ENCODE results near the gene SEMA4G. TPM values are rescaled to one million over a fixed set of nuclear protein-coding genes. Genes with fewer than 3 reads are reported as not detected.

Gene SEMA4G
- total RNA-seq, 2 experiments from 2014 or later: 0.21 to 0.41 TPM

GRCh38 chr10:101014966-101015581 lies 45.8 kb downstream of the SEMA4G start:
- TF ChIP-seq CTCF (conservative IDR thresholded peaks at IDR 0.05; ENCODE audit: low read length) (no peak), EZH2phosphoT487 (IDR thresholded peaks at IDR 0.05; ENCODE audit: borderline replicate concordance, low read depth, low read length) (no peak)
- Histone ChIP-seq H3K4me3 (ENCODE audit: low read depth, low read length, poor library complexity, severe bottlenecking) (no peak overlapping the region), H3K9me2 (ENCODE audit: insufficient read depth, low read length) (no peaks in the 10 kb centered on the region), H3K9me3 (ENCODE audit: low read length) (no peaks in the 10 kb centered on the region), H3K79me2 (ENCODE audit: insufficient read depth, low read depth, low read length) (no peaks in the 10 kb centered on the region), H3K4me2 (ENCODE audit: low read length) (no peak overlapping the region), H4K20me1 (ENCODE audit: insufficient read depth, low read length) (no peaks in the 10 kb centered on the region), H2AFZ (ENCODE audit: low read length) (no peak overlapping the region), H3K27ac (ENCODE audit: low read depth, low read length, poor library complexity, severe bottlenecking) (no peak overlapping the region), H3K4me1 (ENCODE audit: insufficient read depth, low read length, poor library complexity, severe bottlenecking) (peaks cover 11% of the 10 kb centered on the region), H3K36me3 (ENCODE audit: insufficient read depth, low read length) (no peaks in the 10 kb centered on the region)
- ChIA-PET POLR2A (interaction anchor here (1.0 kb wide), 1 partner anchor 41 kb away, joined by 5 read pairs; no protein-coding TSS in a partner anchor), CTCF (ENCODE audit: unreplicated experiment) (interaction anchor here (0.6 to 1.3 kb wide), 8 partner anchors 10 to 61 kb away, joined by 3 to 6 read pairs (median 3); partner anchors contain the start of gene KAZALD1)
- BruUV-seq (replicated peaks): no TSS peak
- intact Hi-C loops (cut with micrococcal nuclease; ENCODE audit: unreplicated experiment): loop anchor here (1.0 to 5.0 kb wide), 3 partner anchors 17 to 1183 kb away; partner anchors contain the start of gene SEMA4G
- no peak for DNase-seq (ENCODE audit: low spot score)

- H3K9me3 ChIP-seq (ENCODE audit: low read length): no peaks in the 10 kb centered on the region
- CTCF ChIA-PET (ENCODE audit: unreplicated experiment): interaction anchor here (0.6 to 1.0 kb wide), 2 partner anchors 19 to 60 kb away, joined by 3 read pairs; no protein-coding TSS in a partner anchor
- no peaks in the 10 kb centered on the region for H3K36me3 ChIP-seq (ENCODE audit: insufficient read depth, low read length)
- no peaks in the 10 kb centered on the region for H3K9me2 ChIP-seq (ENCODE audit: insufficient read depth, low read length)
- POLR2A ChIA-PET: interaction anchor here (1.0 kb wide), 1 partner anchor 42 kb away, joined by 5 read pairs; no protein-coding TSS in a partner anchor
- DNase-seq (ENCODE audit: low spot score): no peak
- H2AFZ ChIP-seq (ENCODE audit: low read length): no peak overlapping the region
- peaks cover 11% of the 10 kb centered on the region for H3K4me1 ChIP-seq (ENCODE audit: insufficient read depth, low read length, poor library complexity, severe bottlenecking)
- no peaks in the 10 kb centered on the region for H3K79me2 ChIP-seq (ENCODE audit: insufficient read depth, low read depth, low read length)
- no peak overlapping the region for H3K4me2 ChIP-seq (ENCODE audit: low read length)
- no peak for TF ChIP-seq EZH2phosphoT487 (IDR thresholded peaks at IDR 0.05; ENCODE audit: borderline replicate concordance, low read depth, low read length)
- TF ChIP-seq CTCF (conservative IDR thresholded peaks at IDR 0.05; ENCODE audit: low read length): no peak
- H3K27ac ChIP-seq (ENCODE audit: low read depth, low read length, poor library complexity, severe bottlenecking): no peak overlapping the region
- H4K20me1 ChIP-seq (ENCODE audit: insufficient read depth, low read length): no peaks in the 10 kb centered on the region
- no TSS peak for BruUV-seq (replicated peaks)
- intact Hi-C loops (cut with micrococcal nuclease; ENCODE audit: unreplicated experiment): loop anchor here (2.0 kb wide), 1 partner anchor 47 kb away; the partner anchor contains the start of gene SEMA4G
- H3K4me3 ChIP-seq (ENCODE audit: low read depth, low read length, poor library complexity, severe bottlenecking): no peak overlapping the region
Measured at GRCh38 chr10:101015582-101015973, 46.3 kb downstream of the SEMA4G start.

GRCh38 chr10:101016814-101017213 lies 47.5 kb downstream of the SEMA4G start:
- no peak for DNase-seq (ENCODE audit: low spot score)
- Histone ChIP-seq H3K27ac (ENCODE audit: low read depth, low read length, poor library complexity, severe bottlenecking) (no peak overlapping the region), H3K4me2 (ENCODE audit: low read length) (no peak overlapping the region), H3K4me1 (ENCODE audit: insufficient read depth, low read length, poor library complexity, severe bottlenecking) (peaks cover 11% of the 10 kb centered on the region), H4K20me1 (ENCODE audit: insufficient read depth, low read length) (no peaks in the 10 kb centered on the region), H3K36me3 (ENCODE audit: insufficient read depth, low read length) (no peaks in the 10 kb centered on the region), H3K9me2 (ENCODE audit: insufficient read depth, low read length) (no peaks in the 10 kb centered on the region), H2AFZ (ENCODE audit: low read length) (no peak overlapping the region), H3K79me2 (ENCODE audit: insufficient read depth, low read depth, low read length) (no peaks in the 10 kb centered on the region), H3K9me3 (ENCODE audit: low read length) (no peaks in the 10 kb centered on the region), H3K4me3 (ENCODE audit: low read depth, low read length, poor library complexity, severe bottlenecking) (no peak overlapping the region)
- ChIA-PET CTCF (ENCODE audit: unreplicated experiment) (no interaction called here), POLR2A (no interaction called here)
- no TSS peak for BruUV-seq (replicated peaks)
- TF ChIP-seq EZH2phosphoT487 (IDR thresholded peaks at IDR 0.05; ENCODE audit: borderline replicate concordance, low read depth, low read length) (no peak), CTCF (conservative IDR thresholded peaks at IDR 0.05; ENCODE audit: low read length) (no peak)
- intact Hi-C loops (cut with micrococcal nuclease; ENCODE audit: unreplicated experiment): no loop called here

Data from OCI-LY7 (cell line).